Measurements from ENCODE around the gene TM9SF2. TPM values are rescaled to one million over a fixed set of nuclear protein-coding genes. Genes with fewer than 3 reads are reported as not detected.
"Not testable (repeated sequence)": the region's sequence is repeated elsewhere in the genome, so short reads cannot be mapped to it uniquely, and the experiment has no call there.

The TM9SF2 gene
- total RNA-seq, 2 donors from 2014 or later, result 71.5 TPM

DNA sequence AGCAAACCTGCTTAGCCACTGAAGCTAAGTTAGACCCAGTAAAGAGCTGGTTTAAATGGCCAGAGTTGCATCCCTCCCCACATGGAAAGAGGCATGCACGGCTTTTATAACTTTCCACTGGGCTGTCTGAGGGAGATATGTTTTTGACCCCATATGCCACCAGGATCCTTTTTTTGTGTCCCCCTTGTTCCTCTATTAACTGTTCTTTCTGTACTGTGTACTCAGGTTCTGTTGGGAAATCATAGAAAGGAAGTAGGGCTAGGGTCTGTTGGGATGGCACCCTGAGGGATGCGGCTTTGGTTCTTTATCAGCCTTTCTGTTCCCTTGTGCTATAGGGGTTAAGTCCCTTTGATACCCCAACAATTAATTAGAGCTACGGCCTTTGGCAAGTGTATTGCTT is 12.2 kb upstream of the TM9SF2 start:
- no peak for DNase-seq
- no peak for ATAC-seq
- intact Hi-C loops (cut with DNase I), result no loop called here

DNA sequence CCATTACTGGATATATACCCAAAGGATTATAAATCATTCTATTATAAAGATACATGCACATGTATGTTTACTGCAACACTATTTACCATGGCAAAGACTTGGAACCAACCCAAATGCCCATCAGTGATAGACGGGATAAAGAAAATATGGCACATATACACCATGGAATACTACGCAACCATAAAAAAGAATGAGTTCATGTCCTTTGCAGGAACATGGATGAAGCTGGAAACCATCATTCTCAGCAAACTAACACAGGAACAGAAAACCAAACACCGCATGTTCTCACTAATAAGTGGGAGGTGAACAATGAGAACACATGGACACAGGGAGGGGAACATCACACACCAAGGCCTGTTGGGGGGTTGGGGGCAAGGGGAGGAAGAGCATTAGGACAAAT is 9.5 kb upstream of the TM9SF2 start:
- DNase-seq; intact Hi-C loops (cut with DNase I); ATAC-seq: not testable (repeated sequence)

DNA sequence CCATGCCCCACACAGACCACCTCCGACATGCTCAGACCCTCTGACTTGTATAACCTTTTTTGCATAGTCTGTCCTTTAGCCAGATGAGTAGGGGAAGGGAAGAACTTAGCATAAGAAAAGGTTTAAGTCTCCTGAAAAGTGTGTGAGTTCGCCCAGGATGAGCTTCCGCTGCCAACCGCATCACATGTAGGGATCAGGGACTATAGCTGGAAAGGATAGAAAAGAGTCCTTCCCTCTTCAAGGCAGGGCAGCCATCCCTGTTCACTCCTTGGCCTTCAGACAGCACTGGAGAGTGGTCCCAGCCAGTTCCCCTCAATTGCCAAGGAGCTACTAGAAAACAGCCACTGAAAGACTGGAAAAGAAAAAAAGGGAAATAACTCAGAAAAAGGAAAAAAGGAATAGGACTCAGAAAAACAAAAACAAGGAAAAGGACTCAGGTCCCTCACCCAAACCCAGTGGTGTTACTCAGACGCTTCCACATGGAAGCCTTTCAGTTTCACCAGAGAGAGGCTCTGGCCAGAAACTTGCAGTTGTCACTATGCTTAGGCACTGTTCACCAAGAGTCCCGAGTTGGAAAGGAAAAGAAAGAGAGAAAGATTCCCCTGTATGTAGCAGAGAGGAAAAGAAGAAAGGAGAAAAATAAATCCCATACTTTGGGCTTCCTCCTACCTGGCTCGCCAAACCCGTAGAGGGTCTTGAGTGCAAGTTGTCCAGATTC is 5.6 kb upstream of the TM9SF2 start:
- ATAC-seq (no peak), DNase-seq (no peak)
- intact Hi-C loops (cut with DNase I), result no loop called here

DNA sequence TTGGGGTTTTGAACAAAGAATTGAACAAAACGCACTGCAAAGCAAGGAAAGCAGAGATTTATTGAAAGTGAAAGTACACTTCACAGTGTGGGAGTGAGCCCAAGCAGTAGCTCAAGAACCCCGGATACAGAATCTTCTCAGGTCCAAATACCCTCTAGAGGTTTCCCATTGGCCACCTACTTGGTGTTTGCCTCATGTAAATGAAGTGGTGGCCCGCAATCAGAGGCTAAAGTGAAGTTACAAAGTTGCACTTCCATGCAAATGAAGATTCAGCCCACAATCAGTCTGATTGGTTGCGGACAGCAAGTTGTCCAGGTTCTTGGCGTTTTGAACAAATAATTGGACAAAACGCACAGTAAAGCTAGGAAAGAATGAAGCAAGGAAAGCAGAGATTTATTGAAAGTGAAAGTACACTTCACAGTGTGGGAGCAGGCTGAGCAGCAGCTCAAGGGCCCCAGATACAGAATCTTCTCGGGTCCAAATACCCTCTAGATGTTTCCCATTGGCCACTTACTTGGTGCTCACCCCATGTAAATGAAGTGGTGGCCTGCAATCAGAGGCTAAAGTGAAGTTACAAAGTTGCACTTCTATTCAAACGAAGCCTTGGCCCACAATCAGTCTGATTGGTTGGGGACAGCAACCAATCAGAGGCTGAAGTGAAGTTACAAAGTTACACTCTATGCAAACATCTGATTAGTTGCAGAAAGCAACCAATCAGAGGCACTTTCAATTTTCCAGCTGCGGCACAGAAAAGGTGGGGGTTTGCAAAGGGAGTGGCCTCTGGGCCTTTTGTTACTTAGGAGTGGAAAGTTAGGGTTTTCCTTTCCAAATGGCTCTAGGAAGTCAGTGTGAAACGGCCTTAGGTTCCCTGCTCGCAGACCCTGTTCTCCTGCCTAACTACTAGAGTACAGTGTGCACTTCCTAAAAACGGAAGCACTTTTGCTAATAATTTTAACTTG is 4.8 kb upstream of the TM9SF2 start:
- intact Hi-C loops (cut with DNase I), result no loop called here
- ATAC-seq, result peak; percentile 0 to 5
- peak; percentile 56 for DNase-seq

DNA sequence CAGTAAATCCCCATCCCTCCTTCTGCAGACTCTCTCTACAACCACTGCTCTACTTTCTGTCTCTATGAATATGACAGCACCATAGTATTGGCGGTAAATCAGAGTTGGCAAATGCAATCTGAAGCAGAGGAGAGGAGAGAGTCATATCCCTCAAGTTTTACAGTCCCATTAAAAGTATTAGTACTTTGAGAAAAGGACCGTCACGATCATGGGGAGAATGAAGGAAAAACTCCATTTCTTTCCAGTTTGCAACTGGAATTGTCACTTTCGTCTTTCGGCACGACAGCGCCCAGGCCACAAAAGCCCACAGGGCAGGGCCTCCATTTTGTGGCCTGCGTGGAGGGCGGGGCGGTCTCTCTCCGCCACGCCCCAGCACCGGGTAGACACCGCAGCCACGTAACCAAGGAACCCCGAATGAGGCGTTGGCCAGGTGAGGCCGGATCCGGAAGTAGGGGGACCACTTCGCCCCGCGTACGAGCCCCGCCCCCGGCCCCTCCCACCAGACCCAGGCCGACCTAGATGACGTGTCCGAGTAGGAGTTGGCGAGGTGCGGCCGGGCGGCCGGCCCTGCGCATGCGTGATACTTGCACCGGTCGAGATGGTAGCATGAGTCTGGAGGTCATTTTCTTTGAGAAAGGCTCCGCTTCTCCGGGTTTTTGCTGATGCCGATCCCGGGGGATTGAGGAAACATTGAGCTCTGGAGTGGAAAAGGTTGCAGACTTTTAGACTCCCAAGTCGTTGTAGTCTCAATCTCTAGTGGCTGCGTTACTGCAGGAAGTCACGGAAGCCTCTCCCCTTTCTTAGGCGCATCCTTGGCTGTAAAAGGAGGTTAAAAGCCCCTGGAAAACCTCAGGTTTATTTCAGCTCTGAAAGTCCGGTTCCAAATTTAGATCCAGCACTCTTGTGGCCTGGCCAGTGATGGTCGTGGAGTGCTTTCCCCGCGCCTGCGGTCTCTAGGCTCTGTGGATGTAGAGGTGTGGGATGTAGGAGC is 2.8 kb upstream of the TM9SF2 start:
- intact Hi-C loops (cut with DNase I), result no loop called here
- ATAC-seq (peak; percentile 87 to 91), DNase-seq (peak; percentile 96)

DNA sequence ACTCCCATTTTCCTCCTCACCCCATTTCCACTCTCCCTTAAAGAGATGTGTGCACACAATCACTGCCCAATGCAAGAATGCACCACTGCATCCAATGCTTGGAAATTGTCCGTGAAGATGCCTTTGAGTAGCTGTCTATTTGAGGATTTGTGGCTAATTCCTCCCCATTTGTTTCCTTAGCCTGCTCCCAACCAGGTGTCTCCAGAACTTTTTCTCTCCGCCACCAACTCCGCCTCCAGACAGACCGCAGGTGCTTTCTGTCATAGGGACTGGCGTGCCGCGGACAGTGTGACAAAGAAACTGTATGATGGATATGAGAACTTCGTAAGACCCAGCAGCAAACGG is 461 bp upstream of the TM9SF2 start:
- DNase-seq (no peak), ATAC-seq (no peak)
- intact Hi-C loops (cut with DNase I), result no loop called here

DNA sequence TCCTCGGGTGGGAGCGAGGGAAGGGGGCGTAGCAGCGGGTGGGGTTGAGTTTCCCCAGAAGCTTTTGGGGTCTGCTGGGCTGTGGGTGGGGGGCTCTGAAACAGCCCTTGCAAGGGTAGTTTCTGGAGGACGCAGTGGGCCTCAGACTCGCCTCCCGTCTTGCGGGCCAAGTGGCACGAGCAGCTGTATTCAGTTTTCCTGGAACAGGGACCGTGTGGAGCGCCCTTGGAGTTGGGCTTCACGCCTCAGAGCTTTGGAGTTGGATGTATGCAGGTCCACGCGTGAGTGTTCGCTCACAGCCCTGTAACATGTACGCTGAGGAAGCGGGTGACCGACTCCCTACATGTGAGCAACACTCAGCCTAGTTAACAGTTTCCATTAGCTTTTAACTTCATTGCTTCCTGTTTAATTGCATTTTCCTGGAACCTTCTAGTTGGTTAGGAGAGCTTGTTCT is 603 bp downstream of the TM9SF2 start:
- intact Hi-C loops (cut with DNase I), result no loop called here

DNA sequence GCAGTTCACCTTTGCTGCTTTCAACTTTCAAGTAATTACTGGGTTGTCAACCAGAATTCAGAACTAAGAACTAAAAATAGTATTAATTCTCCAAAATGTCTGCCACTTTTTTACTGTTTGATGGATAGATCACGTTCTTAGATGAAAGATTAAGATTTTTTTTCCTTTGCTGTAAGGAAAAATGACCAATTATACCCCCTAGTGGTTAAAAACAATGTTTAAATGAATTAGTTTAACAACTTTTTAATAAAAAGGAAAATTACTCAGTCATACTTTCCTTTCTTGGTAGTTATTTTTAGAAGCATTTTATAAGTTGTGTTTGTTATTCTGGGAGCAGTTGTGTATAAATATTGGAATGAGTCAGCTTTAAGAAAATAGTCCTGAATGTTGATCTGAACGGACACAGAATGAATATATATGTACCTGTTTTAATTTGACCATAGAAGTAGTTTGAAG is 4.6 kb downstream of the TM9SF2 start:
- DNase-seq (no peak), ATAC-seq (no peak)
- intact Hi-C loops (cut with DNase I), result loop anchor here in 1 of 2 donors (5.0 kb wide), 1 partner anchor 64 kb away; no protein-coding TSS in a partner anchor

More for the DNA sequence above, 603 bp downstream of the TM9SF2 start:
- DNase-seq (no peak), ATAC-seq (peak in 1 of 2 donors; percentile 4)

DNA sequence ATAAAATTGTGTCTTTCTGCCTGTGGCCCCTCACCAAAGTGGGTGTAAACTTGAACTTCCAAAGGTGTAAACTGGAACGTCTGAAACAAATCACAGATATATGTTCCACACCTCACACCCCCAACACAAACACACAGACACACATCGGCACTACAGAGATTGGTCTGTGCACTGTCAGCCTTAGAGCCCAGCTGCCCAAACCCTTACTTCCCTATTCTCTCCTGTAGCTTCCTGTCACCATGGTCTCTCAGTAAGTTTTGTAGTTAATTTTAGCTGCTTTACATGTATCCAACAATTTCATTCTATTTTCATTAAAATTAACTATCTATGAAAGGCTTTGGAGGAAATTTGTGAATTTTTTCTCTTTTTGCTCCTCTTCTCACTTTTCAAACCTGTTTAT is 5.4 kb downstream of the TM9SF2 start:
- intact Hi-C loops (cut with DNase I), result loop anchor here in 1 of 2 donors (5.0 kb wide), 1 partner anchor 64 kb away; no protein-coding TSS in a partner anchor
- no peak for DNase-seq
- peak in 1 of 2 donors; percentile 50 for ATAC-seq

DNA sequence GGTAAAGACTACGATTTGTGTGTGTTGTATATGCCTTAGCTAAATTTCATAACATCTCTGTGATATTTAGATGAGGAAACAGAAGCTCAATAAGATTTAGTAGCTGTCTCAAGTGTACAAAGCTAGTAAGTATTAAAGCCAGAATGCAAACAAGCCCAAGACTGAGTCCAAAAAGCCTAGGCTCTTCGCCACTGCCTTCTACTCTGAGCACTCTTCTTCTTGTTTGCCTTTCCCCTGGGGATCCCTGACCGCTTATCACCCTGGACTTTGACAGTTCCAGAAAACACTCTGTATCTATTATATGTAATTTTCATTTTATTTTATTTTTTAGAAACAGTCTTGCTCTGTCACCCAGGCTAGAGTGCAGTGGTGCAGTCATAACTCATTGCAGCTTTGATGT is 5.8 kb downstream of the TM9SF2 start:
- intact Hi-C loops (cut with DNase I), result loop anchor here in 1 of 2 donors (5.0 kb wide), 1 partner anchor 65 kb away; no protein-coding TSS in a partner anchor
- ATAC-seq (no peak), DNase-seq (no peak)

DNA sequence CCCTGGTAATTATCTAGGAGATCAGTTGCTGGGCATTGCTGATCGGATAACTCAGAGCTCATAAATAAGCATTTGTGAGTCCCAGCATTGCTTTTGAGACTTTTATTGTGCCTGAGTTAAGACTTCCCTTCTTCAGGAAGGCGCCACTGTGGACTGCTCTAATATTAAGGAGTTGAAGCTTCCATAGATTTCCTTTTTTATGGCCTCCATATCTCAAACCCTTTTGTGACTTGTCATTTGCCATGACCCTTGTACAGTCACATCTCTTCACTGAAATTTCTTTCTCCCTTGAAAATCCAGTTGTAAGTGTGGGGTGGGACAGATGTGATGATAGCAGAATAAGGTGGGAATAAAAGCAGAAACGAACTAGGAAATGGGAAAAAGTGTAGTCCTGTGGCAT is 6.3 kb downstream of the TM9SF2 start:
- ATAC-seq (no peak), DNase-seq (no peak)
- intact Hi-C loops (cut with DNase I), result loop anchor here in 1 of 2 donors (5.0 kb wide), 1 partner anchor 65 kb away; no protein-coding TSS in a partner anchor

DNA sequence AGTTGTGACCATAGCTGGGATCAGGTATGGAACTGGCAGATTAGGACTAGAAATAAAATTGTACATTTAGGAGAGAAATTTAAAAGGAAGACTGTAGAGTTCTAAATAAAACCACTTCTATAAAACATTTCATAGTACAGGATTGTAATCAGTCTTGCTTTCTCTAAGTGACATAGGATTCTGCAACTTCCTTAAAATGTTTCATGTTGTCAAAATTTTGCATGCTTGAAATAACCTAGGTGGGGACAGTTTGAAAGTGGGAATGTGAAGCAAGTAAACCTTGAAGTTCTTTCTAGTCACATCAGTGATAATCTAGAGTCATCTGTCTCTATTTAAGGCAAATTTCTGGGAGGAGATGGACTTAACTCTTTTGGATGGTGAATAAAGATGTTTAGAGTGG is 6.7 kb downstream of the TM9SF2 start:
- DNase-seq (no peak), ATAC-seq (no peak)
- intact Hi-C loops (cut with DNase I), result loop anchor here in 1 of 2 donors (5.0 kb wide), 1 partner anchor 66 kb away; no protein-coding TSS in a partner anchor

DNA sequence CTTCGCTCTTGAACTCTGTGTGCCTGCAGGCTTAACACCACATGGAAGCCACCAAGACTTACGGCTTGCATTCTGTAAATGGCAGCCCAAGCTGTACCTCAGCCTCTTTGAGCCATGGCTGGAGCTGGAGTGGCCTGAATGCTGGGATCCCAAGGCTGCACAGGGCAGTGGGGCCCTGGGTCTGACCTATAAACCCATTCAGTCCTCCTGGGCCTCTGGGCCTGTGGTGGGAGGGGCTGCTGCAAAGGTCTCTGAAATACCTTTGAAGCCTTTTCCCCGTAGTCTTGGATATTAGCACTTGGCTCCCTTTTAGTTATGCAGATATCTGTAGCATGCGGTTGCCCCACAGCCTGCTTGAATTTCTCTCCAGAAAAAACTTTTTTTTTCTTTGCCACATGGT is 8.2 kb downstream of the TM9SF2 start:
- ATAC-seq, result no peak
- intact Hi-C loops (cut with DNase I), result loop anchor here in 1 of 2 donors (5.0 kb wide), 1 partner anchor 67 kb away; no protein-coding TSS in a partner anchor
- no peak for DNase-seq

DNA sequence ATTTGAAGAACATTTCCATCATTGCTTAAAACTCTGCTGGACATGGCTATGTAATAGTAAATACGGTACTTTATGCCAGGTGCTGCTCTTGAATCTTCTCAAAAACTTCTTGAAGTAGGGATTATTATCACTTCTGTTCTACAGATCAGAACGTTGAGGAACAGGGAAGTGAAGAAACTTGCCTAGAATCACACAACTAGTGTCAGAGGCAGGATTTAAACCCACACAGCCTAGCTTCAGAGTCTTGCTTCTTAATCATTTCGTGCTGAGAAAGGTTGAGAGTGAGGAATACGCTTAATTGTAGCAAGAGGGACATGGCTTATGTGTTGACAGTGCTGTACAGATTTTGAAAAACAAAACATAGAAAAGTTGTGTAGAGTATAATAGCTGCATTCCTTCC is 13.5 kb downstream of the TM9SF2 start:
- DNase-seq (no peak), ATAC-seq (no peak)
- intact Hi-C loops (cut with DNase I), result no loop called here

DNA sequence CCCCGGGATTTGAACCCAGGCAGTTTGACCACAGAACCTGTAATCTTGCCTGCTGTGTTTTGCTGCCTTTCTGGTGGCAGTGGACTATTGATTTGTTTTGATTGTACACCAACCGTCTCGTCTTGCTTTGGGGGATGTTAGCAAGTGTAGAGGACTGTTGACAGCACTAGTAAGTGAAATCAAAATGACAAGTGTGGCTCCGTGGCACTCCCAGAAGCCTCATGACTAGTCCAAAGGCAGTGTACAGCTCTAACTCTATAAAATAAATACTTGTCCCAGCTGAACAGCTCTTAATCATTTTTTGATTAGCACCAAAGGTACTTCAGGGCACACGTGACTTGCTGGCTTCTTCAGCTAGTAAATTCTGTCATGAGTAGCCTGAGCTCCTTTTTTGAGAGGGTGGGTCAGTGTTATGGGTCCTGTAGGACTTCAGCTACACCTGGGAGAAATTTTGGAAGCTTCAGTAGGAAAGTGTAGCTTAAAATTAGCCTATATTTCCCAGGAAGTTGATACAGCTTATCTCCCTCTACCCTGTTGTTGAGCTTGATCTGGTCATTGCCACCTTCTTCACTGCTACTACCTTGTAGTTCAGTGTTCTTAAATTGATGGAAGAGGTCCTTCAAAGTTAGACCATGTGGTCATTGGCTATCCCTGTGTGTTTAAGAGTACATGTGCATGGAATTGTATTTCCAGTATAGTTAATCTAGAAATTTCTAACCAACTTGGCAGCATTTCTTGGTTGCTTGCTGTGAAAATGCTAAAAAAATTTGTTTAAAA is 15.1 kb downstream of the TM9SF2 start:
- intact Hi-C loops (cut with DNase I), result no loop called here
- DNase-seq (no peak), ATAC-seq (peak in 1 of 2 donors; percentile 21)

DNA sequence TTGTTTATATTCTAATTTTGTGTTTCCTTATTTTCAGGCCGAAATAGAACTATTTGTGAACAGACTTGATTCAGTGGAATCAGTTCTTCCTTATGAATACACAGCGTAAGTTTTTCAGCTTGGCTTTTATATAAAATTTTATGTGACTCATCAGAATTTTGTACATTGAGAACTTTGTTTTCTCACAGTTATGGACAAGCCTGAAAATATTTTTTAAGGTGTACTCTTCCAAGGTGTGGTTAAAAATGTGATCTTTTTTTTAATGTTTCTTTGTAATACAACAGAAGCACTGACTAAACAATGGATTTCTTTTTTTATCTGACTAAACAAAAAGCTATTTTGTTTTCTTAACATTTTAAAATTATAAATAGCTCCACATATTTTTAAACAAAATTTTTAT is 16.3 kb downstream of the TM9SF2 start:
- DNase-seq (no peak), ATAC-seq (no peak)
- intact Hi-C loops (cut with DNase I), result no loop called here

DNA sequence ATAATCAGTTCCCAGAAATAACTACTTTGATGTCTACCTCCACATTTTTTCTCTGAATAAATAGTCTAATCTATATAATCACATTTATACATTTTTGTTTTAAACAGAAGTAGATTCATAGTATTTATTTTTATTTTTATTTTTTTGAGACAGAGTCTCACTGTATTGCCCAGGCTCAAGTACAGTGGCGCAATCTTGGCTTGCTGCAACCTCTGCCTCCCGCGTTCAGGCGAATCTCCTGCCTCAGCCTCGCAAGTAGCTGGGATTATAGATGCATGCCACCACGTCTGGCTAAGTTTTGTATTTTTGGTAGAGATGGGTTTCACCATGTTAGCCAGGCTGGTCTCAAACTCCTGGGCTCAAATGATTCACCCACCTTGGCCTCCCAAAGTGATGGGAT is 16.7 kb downstream of the TM9SF2 start:
- DNase-seq (no peak), ATAC-seq (no peak)
- intact Hi-C loops (cut with DNase I), result no loop called here

DNA sequence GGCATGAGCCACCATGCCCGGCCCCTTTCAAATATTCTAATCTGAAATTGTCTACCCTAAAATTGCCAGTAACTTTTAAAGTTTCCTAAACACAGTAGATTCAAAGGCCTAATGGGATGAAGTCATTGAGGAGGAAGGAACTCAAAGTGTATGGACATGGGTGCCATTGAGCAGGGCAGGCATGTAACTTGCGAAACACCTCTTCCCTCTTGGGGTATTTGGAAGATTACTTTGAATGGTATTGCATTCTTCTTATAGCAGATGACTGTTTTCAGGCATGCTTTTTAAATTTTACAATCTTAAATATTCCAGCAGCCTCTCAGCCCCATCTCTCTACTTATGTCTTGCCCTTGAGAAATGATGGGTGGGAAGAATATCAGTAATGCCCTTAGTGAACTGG is 21.0 kb downstream of the TM9SF2 start:
- no peak for DNase-seq
- intact Hi-C loops (cut with DNase I), result no loop called here
- no peak for ATAC-seq

All from left cardiac atrium (tissue), 4 donors.